NCI-H510A treated with DMSO at 0.1 percent for 48 hours (cell line): Measurements from ENCODE around the gene GULP1.
"Not testable (repeated sequence)": the region's sequence is repeated elsewhere in the genome, so short reads cannot be mapped to it uniquely, and the experiment has no call there.

Source experiments
- DNase-seq: peaks from one replicate; lab custom pipeline; 2025; lab: John Stamatoyannopoulos, UW

Gene GULP1

DNA sequence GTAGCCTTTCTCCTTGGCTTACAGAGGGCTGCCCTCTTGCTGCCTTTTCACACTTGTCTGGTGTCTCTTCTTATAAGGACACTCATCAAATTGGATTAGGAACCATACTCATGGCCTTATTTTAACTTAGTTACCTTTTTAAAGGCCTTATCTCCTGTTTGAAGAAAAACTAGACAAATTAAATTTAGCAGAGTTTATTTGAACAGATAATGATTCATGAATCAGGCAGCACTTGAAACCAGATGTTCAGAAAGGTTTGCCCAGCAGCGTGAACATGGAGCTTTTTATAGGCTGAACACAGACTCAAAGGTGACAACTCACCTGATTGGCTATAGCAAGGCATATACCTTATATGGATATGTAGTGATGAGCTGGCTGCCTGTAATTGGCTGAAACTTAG lies 238.0 kb downstream of the GULP1 start:
- no peak for DNase-seq

DNA sequence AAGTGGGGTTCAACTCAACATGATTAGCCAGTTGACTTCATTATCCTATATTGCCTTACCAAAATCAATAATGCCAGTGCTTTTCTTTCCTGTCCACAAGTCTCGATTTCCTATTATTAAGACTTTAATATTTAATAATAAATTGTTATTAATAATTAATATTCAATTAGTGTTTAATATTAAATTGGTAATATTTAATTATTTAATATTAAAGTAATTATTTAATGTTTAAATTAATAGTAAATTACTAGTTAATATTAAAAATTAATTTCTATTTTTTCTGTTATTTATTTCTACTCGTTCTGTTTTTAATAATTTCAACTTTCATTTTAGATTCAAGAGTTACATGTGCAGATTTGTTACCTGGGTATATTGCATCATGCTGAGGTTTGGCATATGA lies 243.2 kb downstream of the GULP1 start:
- DNase-seq = no peak

DNA sequence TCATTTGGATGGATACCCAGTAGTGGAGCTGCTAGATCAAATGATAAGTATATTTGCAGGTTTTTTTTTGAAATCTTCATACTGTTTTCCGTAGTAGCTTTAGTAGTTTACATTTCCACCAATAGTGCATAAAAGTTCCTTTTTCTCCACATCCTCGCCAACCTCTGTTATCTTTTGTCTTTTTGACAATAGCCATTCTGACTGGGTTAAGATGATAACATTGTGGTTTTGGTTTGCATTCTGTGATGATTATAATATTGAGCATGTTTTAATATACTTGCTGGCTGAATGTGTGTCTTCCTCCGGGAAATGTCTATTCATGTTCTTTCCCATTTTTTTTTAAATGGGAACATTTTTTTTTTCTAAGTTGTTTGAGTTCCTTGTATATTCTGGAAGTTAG lies 260.0 kb downstream of the GULP1 start:
- no peak for DNase-seq

DNA sequence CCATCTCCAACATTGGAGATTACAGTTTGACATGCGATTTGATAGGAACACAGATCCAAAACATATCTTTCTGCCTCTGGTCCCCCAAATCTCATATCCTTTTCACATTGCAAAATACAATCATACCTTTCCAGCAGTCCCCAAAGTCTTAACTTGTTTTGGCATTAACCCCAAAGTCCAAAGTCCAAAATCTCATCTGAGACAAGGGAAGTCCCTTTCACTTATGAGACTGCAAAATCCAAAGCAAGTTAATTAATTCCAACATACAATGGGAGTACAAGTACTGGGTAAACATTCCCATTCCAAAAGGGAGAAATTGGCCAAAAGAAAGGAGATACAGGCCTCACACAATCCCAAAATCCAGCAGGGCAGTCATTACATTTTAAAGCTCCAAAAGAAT lies 265.4 kb downstream of the GULP1 start:
- DNase-seq = no peak

DNA sequence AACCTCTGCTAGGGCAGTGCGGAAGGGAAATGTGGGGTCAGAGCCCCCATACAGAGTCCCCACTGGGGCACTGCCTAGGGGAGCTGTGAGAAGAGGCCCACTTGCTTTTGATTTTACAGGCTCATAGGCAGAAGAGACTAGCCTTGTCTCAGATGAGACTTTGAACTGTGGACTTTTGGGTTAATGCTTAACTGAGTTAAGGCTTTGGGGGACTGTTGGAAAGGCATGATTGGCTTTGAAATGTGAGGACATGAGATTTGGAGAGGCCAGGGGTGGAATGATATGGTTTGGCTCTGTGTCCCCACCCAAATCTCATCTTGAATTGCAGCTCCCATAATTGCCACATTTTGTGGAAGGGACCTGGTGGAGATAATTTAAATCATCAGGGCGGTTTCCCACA lies 267.8 kb downstream of the GULP1 start:
- not testable (repeated sequence) for DNase-seq

DNA sequence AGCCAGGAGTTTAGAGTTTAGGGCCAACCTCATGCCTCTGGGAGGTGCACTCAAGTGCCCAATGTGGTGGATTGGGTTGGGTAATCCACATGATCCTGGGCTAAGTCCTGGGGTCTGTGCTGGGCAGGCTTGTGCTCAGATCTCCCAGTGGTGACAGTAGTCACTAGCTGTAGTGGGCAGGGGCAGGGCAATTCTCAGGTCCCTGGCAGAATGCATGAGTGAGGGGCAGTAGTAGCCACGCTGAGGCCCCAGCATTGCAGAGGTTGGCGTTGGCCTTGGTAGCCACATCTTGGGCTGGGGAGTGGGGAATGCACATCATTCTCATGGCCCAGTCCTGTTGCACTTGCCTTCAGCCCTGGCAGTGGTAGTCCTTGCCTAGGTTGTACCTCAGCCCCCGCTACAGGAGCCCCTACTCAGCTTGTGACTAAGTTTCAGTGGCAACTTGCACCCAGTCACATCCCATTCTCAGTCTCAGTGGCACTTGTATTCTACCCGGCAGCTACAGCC lies 269.9 kb downstream of the GULP1 start:
- DNase-seq = no peak

DNA sequence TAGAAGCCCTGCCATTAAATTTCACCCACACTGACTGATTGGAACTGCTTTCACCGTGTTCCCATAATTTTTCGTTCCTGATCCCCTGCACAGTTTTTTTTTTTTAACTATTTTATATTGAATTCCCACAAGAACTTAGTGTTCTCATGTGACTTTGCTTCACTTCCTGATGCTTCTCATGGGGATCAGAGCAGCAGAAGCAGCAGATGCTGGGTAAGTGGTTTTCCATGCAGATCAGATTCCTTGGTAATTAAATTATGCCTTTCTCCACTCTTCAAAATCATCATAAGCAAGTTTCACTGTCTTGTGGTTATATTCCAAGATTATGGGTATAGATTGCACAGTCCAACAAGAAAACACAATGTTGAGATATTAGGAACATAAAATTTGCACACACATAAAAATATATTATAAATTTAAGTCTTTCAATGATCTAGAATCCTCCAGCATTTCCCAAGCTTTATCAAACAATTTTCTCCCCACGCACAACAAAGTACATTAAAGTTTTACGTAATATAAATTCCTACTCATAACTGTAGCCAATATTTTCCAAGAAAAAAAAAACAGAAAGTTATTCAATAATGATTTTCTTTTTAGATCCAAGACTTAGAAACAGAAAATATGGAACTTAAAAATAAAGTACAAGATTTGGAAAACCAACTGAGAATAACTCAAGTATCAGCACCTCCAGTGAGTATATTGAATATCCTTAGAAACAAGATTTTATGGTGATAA lies 277.9 kb downstream of the GULP1 start:
- no peak for DNase-seq

DNA sequence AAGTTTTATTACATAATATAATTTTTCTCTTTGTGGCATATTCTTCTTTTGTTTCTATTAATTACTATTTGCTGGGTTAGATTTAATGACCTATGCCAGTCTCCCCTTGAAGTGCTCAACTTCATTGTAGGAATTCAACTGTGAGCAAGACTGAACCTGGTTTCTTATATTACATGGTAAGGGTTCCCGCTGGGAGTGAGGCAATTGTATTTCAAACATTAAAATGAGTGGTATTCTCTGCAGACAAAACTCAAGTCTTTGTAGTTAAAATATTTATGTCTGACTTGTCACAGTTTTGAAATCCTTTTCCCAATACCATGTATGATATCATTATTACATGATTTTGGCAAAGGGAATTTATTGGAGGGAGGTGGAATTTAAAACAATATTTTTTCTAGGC lies 278.7 kb downstream of the GULP1 start:
- no peak for DNase-seq

DNA sequence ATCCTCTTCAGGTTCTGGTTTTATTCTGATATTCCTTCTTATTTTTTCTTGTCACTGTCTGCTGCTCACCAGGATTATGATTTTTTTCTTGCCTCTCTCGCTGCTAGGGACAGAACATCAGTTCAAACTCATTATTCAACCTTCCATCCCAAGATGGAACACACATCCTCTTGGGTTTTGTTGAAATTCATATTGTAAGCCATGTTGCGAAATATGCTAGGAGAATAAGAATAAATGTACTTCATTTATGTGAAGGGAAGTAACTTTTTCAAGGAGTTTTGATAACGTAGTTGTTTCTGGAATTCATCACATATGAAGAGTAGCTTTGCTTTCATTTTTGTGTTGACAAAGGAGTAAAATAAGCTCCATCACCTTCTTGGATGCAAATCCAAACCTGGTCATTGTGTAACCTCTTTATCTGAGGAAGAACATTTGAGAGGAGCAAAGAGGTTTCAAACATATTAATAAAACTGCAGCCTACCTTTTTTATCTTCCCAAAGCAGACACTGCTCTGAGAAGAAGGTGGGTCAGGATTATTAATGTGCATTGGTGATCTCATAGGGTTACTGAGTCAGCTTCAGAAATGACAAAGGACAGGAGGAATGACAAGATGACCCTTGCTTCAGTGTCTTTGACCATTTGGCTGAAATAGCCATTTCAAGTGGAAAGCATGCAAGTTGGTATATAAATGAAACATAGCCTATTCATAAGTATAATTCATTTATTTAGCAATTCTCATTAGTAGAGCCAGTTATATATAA lies 280.0 kb downstream of the GULP1 start:
- DNase-seq = no peak

DNA sequence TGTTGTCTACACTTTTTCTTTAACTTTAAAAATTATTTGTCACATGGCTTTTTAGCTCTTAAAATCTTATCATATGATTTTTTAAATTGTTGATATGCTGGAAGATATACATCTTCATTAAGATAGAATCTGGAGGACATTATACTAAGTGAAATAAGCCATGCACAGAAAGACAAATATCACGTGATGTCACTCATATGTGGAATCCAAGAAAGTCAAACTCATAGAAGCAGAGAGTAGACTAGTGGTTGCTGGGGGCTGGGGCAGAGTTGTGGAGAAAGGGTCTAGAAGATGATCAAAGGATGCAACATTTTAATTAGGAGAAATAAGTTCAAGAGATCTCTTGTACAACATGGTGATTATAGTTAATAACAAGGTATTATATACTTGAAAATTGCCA lies 280.9 kb downstream of the GULP1 start:
- DNase-seq = no peak

DNA sequence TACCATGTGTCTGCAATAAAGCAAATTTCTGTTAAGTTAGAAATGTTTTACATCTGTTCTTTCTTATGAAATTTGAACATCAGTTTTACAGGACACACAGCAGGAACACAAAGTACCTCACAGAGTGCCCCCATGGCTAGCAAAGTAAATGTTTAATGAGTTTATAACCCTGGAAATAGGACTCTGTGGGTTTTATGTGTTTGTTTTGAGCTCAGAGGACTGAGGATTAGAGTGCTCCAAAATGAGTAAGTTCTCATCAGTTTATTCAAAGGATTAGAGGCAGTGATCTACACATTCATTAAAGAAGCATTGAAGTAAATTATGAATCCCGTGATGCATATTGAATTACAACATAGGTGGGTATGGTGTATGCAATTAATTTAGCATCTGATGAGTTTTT lies 281.8 kb downstream of the GULP1 start:
- no peak for DNase-seq

DNA sequence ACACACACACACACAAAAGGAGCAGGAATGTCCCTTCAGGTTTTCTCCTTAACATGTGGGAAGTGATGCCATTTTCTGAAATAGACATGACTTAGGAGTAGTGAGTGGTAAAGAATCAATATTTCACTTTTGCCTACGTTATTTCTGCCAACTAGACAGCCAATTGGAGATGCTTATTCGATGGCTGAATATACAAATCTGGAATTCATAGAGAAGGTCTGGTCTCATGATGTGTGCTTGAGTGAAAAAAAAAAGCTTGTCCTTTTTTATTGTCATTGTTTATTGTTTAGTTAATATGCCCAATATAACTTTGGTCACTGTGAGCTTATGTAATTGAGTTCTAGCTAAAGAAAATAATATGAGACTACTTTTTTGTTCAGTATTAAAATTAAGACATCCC lies 284.3 kb downstream of the GULP1 start:
- no peak for DNase-seq

DNA sequence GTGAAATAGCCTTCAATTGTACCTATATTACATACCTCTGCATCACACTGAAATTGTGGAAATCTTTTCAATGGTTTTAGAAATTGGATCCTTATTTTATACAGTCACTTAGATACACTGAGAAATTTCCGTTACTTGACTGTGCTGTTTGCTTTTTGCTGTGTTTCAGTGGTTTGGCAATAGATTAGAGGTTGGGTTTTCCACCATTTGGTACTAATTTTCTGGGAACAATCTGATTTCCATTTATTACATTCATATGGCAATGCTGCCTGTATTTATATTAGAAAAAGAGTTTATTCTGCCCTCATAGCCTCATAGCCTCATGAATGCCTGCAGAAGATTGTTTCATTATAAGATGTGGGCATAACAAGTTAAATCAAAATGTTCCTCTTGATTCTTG lies 285.0 kb downstream of the GULP1 start:
- DNase-seq = no peak

DNA sequence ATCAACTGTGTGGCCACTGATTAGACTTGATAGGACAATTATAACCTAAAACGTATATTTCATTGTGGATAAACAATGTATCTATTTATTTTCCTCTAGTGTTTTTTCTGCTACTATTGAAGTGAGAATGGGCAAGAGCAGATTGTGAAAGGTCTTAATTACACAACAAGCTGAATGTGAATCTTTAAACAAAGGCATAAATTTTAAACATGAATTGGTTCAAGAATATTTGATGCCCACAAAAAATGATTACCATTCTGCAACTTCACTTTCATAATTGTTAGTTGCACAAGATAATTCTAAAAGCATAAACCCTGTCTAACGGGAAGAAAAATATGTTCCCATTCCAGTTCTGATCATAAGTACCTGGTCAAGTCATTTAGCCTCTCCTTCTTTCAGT lies 285.6 kb downstream of the GULP1 start:
- DNase-seq = no peak

DNA sequence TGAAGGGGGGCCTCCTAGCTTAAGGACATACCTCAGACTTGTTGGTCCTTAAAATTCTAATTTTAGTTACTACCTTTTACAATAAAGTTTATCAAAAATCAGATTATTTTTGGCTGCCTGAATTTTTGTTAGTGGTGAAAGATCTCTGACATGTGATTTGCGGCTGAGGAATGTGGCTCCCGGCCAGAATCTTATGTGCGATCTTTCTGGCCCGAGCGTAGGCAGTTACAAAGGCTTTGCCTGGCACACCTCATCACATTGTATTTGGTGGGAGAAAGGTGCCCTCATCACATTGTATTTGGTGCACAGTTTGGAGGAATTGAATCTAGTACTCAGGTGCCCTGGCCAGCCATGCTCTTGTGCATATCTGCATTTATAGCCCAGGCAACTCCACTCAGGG lies 289.1 kb downstream of the GULP1 start:
- no peak for DNase-seq

DNA sequence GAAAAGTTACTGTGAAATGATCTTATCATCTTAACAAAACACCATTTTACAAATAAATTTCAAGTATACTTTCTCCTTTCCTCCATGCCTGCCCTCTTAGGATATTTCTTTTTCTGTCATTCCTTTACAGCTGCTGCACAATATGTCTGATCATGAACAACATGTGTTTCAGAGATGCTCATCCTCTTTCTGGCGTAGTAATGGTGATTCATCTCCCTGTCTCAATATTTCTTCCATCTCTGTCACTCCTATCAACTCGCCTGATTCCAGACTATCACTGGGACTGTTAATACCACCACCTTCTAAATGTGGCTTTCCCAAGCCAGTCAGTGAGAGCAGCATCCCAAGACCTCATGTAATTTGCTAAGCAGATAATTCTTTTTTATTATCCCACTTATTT lies 290.5 kb downstream of the GULP1 start:
- no peak for DNase-seq

DNA sequence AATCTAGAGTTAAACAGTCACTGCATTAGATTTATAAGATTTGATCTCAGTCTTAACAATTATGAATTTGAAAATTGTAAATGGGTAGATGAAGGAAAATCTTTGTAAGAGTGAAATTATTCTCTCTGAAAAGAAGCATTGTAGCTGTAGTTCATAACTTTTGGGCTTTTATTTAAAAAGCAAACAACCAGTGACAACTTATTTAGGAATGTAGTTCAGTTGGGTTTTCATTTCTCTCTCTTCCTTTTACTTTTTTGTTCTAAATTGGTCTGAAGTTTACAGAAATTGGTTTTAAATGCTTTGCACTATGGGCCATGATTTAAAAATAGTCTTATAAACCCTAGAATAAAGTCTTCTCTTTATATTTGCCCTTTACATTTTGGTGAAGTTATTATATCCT lies 296.6 kb downstream of the GULP1 start:
- DNase-seq = no peak

DNA sequence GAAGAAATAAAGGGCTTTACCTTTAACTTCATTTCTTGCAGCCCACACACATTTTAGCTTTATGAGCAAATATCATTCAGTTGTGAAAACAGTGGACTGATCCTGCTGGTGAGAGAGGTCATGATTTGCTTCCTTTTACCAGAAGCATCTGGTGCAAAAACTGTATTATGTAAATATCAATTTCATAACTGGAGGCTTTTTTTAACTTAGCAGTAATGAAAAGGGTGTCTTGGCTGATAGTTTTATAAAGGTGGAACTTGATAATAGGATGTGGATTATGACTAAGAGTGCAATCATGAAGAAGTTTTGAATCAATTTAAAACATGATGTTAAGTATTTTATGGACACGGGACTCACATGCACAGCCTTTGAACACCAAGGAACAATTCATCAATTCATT lies 304.4 kb downstream of the GULP1 start:
- DNase-seq = no peak

DNA sequence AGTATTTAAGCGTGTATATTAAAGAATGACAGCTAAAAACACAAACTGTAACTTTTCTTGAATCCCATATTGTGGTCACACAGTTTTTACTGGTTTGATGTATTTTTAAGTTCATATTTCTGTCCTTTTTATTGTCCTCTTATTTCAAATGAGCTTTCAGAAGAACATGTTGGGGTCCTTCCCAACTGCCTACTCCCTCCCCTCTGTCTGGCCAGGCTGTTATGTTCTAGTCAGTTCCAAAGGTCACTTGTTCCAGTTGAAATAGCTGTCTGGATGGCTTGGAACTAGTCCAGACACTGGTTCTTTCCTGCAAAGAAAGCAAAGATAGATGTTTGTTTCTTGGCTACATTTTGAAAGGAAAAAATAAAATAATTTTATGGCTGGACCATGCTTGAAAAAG lies 306.9 kb downstream of the GULP1 start:
- no peak for DNase-seq

DNA sequence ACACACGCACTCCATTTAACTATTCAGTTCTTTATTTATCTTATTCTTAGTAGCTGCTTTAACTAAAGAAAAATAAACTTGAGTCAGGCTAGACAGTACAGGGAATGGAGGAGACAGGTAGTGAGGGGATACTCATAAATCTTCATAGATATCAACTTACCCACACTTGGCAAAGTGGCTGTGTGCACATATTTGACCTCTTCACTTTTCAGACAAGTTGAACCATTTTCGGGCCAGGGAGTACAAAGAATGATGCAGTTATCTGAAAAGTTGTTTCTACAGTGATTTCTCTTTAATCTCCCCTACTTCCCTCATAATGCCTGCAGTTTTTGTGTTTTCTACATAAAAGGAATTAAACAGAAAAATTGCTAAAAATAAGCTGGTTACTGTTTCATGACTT lies 307.5 kb downstream of the GULP1 start:
- no peak for DNase-seq

DNA sequence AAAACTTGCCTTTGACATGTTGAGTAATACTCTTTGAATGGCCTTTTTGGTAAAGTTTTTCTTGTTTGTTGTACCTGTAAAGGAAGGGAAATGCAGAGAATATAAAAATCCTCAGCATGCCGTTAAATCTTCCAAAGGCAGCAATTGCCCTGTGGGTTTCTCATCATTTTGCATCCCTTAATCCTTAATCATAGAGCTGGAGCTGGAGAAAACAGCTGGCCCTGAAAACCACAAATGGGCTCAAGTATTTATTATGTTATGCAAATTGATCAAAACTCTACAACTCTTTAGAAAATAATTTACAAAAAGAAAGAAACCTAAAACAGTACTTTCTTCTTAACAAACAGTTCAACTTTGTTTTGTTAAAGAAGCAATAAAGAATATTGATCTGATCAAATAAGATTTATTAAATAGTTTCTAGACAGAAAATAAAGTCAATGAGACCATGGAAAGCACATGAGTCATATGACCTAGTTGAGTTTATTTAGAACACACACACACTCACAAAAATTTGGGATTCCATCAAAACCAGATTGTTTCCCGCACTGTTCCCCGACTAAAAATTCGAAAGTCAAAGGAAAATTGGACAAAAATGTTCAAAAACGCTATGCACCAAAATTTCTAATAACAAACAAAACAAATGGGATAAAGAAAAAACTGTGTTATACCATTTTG lies 309.0 kb downstream of the GULP1 start:
- no peak for DNase-seq

DNA sequence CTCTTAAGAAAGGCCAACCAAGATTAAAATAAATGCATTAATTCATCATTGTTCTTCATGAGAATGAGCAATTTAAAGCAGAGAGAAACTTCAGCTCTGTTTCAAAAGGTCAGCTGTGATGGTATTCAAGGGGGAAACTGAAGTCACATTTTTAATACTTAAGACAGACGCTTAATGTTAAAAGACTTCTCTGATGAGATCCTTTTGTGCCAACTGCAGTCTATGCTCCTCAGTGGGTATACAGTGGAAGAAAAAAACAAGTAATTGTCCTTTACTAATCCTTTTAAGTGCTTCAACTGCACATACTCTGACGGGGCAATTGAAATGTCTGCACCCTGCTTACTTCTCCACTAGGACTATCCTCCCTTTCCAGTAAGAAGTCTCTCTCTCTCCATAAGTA lies 309.7 kb downstream of the GULP1 start:
- DNase-seq = no peak

DNA sequence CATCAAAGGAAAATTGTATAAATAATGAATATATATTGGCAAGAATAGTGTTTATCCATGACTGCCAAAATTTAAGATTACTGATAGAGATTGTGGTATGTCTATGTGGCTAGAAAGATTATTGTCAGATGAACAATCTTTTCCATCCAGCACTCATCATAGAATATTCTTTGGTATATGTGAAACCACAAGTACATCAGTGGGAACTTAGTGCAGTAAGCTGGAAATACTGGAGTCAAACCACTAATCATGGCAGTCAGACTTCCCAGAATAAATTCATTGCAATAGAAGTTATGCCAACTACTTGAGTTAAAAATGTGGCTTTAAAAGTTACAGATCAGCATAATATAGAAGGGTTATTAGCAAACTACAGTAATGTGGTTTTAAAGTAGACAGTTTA lies 310.3 kb downstream of the GULP1 start:
- DNase-seq = no peak
